ENCODE data around the gene GTSE1.

GRCh38 chr22:46373921-46374662, 77.4 kb downstream of the GTSE1 start:
- TF ChIP-seq POLR2A (IDR thresholded peaks at IDR 0.05; ENCODE audit: low read depth, low read length): no peak
- TF ChIP-seq POLR2AphosphoS5 (IDR thresholded peaks at IDR 0.05; ENCODE audit: low read depth, low read length): no peak
- no peak for TF ChIP-seq SPI1 (IDR thresholded peaks at IDR 0.05; ENCODE audit: low read depth, low read length)
